H9 (cell line): ENCODE results near the gene TIMP1. TPM values are rescaled to one million over a fixed set of nuclear protein-coding genes. Genes with fewer than 3 reads are reported as not detected.

Experiments used
- DNase-seq: peaks from one replicate; pipeline ENCODE4 v3.0.0-alpha.2; 2017
- H2AFZ ChIP-seq: one replicate; pipeline ENCODE4 v1.6.1; 2013; ENCODE audit warnings: mild to moderate bottlenecking, low read length, control low read depth, moderate library complexity
- H2AK5ac ChIP-seq: 2 replicates; pipeline ENCODE4 v1.6.1; 2013; ENCODE audit warnings: low read length, control low read depth, mixed read lengths; ENCODE audit not compliant: insufficient read length
- H2BK120ac ChIP-seq: one replicate; pipeline ENCODE4 v1.6.1; 2013; ENCODE audit warnings: low read depth, mild to moderate bottlenecking, low read length, control low read depth, inconsistent platforms; ENCODE audit not compliant: poor library complexity, severe bottlenecking
- H2BK12ac ChIP-seq: 2 replicates; pipeline ENCODE4 v1.6.1; 2013; ENCODE audit warnings: low read length, control low read depth, mixed read lengths, low read depth; ENCODE audit not compliant: insufficient read length
- H2BK15ac ChIP-seq: 2 replicates; pipeline ENCODE4 v1.6.1; 2013; ENCODE audit warnings: low read depth, low read length, control low read depth
- H2BK20ac ChIP-seq: one replicate; pipeline ENCODE4 v1.6.1; 2013; ENCODE audit warnings: low read depth, mild to moderate bottlenecking, low read length, control low read depth, inconsistent platforms; ENCODE audit not compliant: poor library complexity, severe bottlenecking
- H2BK5ac ChIP-seq: 2 replicates; pipeline ENCODE4 v1.6.1; 2013; ENCODE audit warnings: low read length, control low read depth, mixed read lengths; ENCODE audit not compliant: insufficient read length
- H3K14ac ChIP-seq: 2 replicates; pipeline ENCODE4 v1.6.1; 2013; ENCODE audit warnings: low read length, control low read depth; ENCODE audit not compliant: insufficient read depth
- H3K18ac ChIP-seq: 2 replicates; pipeline ENCODE4 v1.6.1; 2013; ENCODE audit warnings: low read depth, mild to moderate bottlenecking, mixed read lengths, low read length, control low read depth; ENCODE audit not compliant: insufficient read length
- H3K23ac ChIP-seq: 2 replicates; pipeline ENCODE4 v1.6.1; 2013; ENCODE audit warnings: low read length, control low read depth, mixed read lengths, low read depth; ENCODE audit not compliant: insufficient read length
- H3K23me2 ChIP-seq: 2 replicates; pipeline ENCODE4 v1.6.1; 2013; ENCODE audit warnings: low read depth, mild to moderate bottlenecking, mixed read lengths, low read length, control low read depth; ENCODE audit not compliant: insufficient read length, poor library complexity, severe bottlenecking
- H3K27ac ChIP-seq: 2 replicates; pipeline ENCODE4 v1.5.1; 2013; ENCODE audit warnings: low read length, control low read depth, mixed read lengths, low read depth; ENCODE audit not compliant: insufficient read length
- H3K27me3 ChIP-seq: 2 replicates; pipeline ENCODE4 v1.6.1; 2013; ENCODE audit warnings: low read length, control low read depth, inconsistent platforms; ENCODE audit not compliant: insufficient read depth
- H3K4ac ChIP-seq: 2 replicates; pipeline ENCODE4 v1.6.1; 2013; ENCODE audit warnings: low read depth, mild to moderate bottlenecking, control low read depth, inconsistent platforms, low read length, moderate library complexity
- H3K4me1 ChIP-seq: 2 replicates; pipeline ENCODE4 v1.6.1; 2013; ENCODE audit warnings: low read length, control low read depth, inconsistent platforms; ENCODE audit not compliant: insufficient read depth
- H3K4me2 ChIP-seq: 2 replicates; pipeline ENCODE4 v1.6.1; 2013; ENCODE audit warnings: low read length, control low read depth, mixed read lengths; ENCODE audit not compliant: insufficient read length, insufficient read depth
- H3K56ac ChIP-seq: 2 replicates; pipeline ENCODE4 v1.6.1; 2013; ENCODE audit warnings: low read depth, mild to moderate bottlenecking, mixed read lengths, low read length, control low read depth; ENCODE audit not compliant: insufficient read length
- H3K79me1 ChIP-seq: 2 replicates; pipeline ENCODE4 v1.6.1; 2013; ENCODE audit warnings: low read depth, mild to moderate bottlenecking, moderate library complexity, low read length, control low read depth, inconsistent platforms; ENCODE audit not compliant: insufficient read depth, poor library complexity, severe bottlenecking
- H3K79me2 ChIP-seq: 2 replicates; pipeline ENCODE4 v1.6.1; 2013; ENCODE audit warnings: low read length, control low read depth, inconsistent platforms; ENCODE audit not compliant: insufficient read depth
- H3K9ac ChIP-seq: 2 replicates; pipeline ENCODE4 v1.6.1; 2013; ENCODE audit warnings: low read length, control low read depth, mixed read lengths; ENCODE audit not compliant: insufficient read length; ENCODE audit errors: extremely low read depth
- H3K9me3 ChIP-seq: one replicate; pipeline ENCODE4 v1.6.1; 2013; ENCODE audit warnings: low read depth, low read length, inconsistent platforms; ENCODE audit not compliant: control insufficient read depth
- H3T11ph ChIP-seq: one replicate; pipeline ENCODE4 v1.6.1; 2013; ENCODE audit warnings: mild to moderate bottlenecking, low read length, control low read depth, inconsistent platforms
- H4K20me1 ChIP-seq: one replicate; pipeline ENCODE4 v1.6.1; 2013; ENCODE audit not compliant: control insufficient read depth, insufficient read length, insufficient read depth
- H4K5ac ChIP-seq: 2 replicates; pipeline ENCODE4 v1.6.1; 2013; ENCODE audit warnings: low read depth, mild to moderate bottlenecking, mixed read lengths, low read length, control low read depth; ENCODE audit not compliant: insufficient read length
- H4K8ac ChIP-seq: replicated peaks from 2 replicates; pipeline ENCODE4 v1.6.1; 2013; ENCODE audit warnings: low read length, control low read depth, mixed read lengths, low read depth; ENCODE audit not compliant: insufficient read length
- H4K91ac ChIP-seq: 2 replicates; pipeline ENCODE4 v1.6.1; 2013; ENCODE audit warnings: low read depth, mild to moderate bottlenecking, moderate library complexity, mixed read lengths, low read length, control low read depth; ENCODE audit not compliant: insufficient read length
- H3K27ac Mint-ChIP-seq, 3 experiments: 2 replicates in 2 of 3; 3 replicates in 1 of 3; pipeline ENCODE4 v1.8.0; 2020 to 2021; ENCODE audit warnings: mixed read lengths in 3 of 3, mild to moderate bottlenecking in 1 of 3, moderate library complexity in 1 of 3
- H3K27me3 Mint-ChIP-seq: 2 replicates; pipeline ENCODE4 v1.8.0; 2021; ENCODE audit warnings: low read depth, mild to moderate bottlenecking, moderate library complexity, mixed read lengths
- H3K36me3 Mint-ChIP-seq, 3 experiments: 2 replicates in 2 of 3; 3 replicates in 1 of 3; pipeline ENCODE4 v1.8.0; 2020 to 2021; ENCODE audit warnings: low read depth in 3 of 3, mixed read lengths in 3 of 3; ENCODE audit not compliant: insufficient read depth in 1 of 3
- H3K4me1 Mint-ChIP-seq, 2 experiments: 2 replicates each; pipeline ENCODE4 v1.8.0; 2020; ENCODE audit warnings: mixed read lengths in 2 of 2
- H3K4me3 Mint-ChIP-seq, 2 experiments: 2 replicates in 1 of 2; 3 replicates in 1 of 2; pipeline ENCODE4 v1.8.0; 2020 to 2021; ENCODE audit warnings: mild to moderate bottlenecking in 2 of 2, mixed read lengths in 2 of 2, moderate library complexity in 1 of 2
- H3K9me3 Mint-ChIP-seq, 2 experiments: 2 replicates in 1 of 2; 3 replicates in 1 of 2; pipeline ENCODE4 v1.8.0; 2020; ENCODE audit warnings: mild to moderate bottlenecking in 2 of 2, mixed read lengths in 2 of 2, moderate library complexity in 1 of 2
- WGBS: extraction: QIAGEN DNeasy Blood & Tissue Kit; methylation state at CpG from one replicate; pipeline ENCODE4 v1.1.7; 2013; ENCODE audit warnings: missing lambda C conversion rate, low lambda C conversion rate, mixed read lengths; ENCODE audit not compliant: insufficient read length; ENCODE audit errors: extremely low coverage; 5-methylcytosine and 5-hydroxymethylcytosine counted together
- total RNA-seq: library from RNA; stranded (reverse); gene quantifications from 2 replicates; pipeline ENCODE4 v1.2.1, GENCODE V29; 2021
- TF ChIP-seq, protein P1 (sequence below): fragments of 200-600 bp; sonication (generic); conservative IDR thresholded peaks from 3 replicates; pipeline ENCODE4 v1.8.0; 2021; ENCODE audit warnings: antibody characterized with exemption, mild to moderate bottlenecking

TIMP1 gene
- total RNA-seq, 1 experiment from 2014 or later = 65.1 TPM

DNA sequence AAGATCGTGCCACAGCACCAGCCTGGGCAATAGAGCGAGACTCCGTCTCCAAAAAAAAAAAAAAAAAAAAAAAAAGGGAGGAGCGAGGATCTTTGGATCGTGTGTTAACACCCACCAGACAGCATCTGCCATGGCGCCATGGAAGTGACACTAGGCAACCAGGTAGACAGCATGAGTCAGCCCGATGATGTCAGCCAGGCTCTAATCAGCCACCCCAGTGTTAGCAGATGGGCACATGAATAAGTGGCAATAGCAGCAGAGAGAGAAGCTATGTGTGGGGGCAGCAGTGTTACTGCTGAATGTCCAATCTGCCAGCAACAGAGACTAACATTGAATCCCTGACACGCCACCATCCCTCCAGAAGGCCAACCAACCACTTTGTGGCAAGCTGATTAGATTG, 30.8 kb downstream of the TIMP1 start:
- Histone ChIP-seq H3K14ac (no peak overlapping the region), H3K23ac (no peak overlapping the region), H4K5ac (no peak overlapping the region), H3K9me3 (peaks cover 44% of the 10 kb centered on the region), H3K4ac (no peak overlapping the region), H3K4me1 (no peaks in the 10 kb centered on the region; the same call in 1 of the 2 replicates), H3K56ac (no peak overlapping the region), H4K91ac (no peak overlapping the region), H3K23me2 (no peaks in the 10 kb centered on the region), H3K27me3 (no peaks in the 10 kb centered on the region), H3T11ph (no peak overlapping the region), H3K9ac (no peak overlapping the region), H4K8ac (no peak overlapping the region), H3K18ac (no peak overlapping the region), H2BK5ac (no peak overlapping the region), H2BK12ac (no peak overlapping the region), H2AK5ac (no peak overlapping the region), H4K20me1 (no peaks in the 10 kb centered on the region), H3K27ac (no peak overlapping the region), H3K4me2 (no peak overlapping the region), H2BK15ac (no peak overlapping the region), H2BK20ac (no peak overlapping the region), H3K79me2 (no peaks in the 10 kb centered on the region), H3K79me1 (no peaks in the 10 kb centered on the region), H2AFZ (no peak overlapping the region), H2BK120ac (no peak overlapping the region)
- TF ChIP-seq, protein P1, sequence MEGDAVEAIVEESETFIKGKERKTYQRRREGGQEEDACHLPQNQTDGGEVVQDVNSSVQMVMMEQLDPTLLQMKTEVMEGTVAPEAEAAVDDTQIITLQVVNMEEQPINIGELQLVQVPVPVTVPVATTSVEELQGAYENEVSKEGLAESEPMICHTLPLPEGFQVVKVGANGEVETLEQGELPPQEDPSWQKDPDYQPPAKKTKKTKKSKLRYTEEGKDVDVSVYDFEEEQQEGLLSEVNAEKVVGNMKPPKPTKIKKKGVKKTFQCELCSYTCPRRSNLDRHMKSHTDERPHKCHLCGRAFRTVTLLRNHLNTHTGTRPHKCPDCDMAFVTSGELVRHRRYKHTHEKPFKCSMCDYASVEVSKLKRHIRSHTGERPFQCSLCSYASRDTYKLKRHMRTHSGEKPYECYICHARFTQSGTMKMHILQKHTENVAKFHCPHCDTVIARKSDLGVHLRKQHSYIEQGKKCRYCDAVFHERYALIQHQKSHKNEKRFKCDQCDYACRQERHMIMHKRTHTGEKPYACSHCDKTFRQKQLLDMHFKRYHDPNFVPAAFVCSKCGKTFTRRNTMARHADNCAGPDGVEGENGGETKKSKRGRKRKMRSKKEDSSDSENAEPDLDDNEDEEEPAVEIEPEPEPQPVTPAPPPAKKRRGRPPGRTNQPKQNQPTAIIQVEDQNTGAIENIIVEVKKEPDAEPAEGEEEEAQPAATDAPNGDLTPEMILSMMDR = no peak
- peaks cover 11 to 23% of the 10 kb centered on the region in 2 experiments for H3K4me1 Mint-ChIP-seq
- H3K4me3 Mint-ChIP-seq = no peak overlapping the region
- peaks cover 0 to 15% (median 11%) of the 10 kb centered on the region in 3 experiments; a peak in 5 of 7 replicates for H3K36me3 Mint-ChIP-seq
- WGBS = no CpG with 5 or more reads among the region's 8 CpGs
- H3K9me3 Mint-ChIP-seq = peaks cover 81 to 86% of the 10 kb centered on the region in 2 experiments
- H3K27ac Mint-ChIP-seq = no peak overlapping the region
- no peak for DNase-seq
- no peaks in the 10 kb centered on the region; the same call in 1 of the 2 replicates for H3K27me3 Mint-ChIP-seq
